Measurements from ENCODE around the gene NPAS3.

NPAS3 gene

DNA sequence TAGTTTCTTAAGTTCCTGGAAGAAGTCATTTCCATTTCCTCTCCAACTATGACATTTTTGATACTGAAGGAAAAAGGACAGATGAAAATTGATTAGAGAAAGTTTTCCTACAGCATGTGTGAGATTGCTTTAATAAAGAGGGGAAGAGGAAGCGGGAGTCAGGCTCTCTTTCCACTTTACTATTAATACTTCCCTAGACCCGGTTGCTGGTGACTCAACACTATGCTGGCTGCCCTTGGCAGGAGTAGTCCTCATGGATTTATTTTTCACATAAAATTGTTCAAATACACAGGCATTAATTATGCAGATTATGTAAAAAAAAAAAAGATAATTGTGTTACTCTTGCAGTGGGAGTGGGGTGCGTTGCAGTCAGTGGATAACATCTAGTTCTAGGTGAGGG lies 718.8 kb downstream of the NPAS3 start:
- no peak for FAIRE-seq

DNA sequence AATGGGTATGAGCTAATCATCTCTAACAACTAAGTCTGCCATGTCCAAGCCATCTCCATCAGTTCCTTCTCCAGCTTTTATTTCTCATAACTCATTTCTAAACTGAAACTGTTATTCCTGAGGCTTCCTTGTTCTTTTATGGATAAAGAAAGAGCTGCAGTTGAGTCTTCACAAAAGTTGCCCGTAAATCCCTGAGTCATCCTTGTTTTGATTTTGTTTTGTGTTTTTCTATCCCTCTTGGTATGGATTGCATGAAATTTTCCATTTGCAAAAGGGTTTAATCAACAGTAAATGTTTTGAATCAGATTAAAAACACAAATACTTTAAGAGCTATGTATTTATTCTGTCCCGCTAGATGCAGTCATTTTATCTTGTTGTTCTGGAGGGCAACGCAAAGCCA lies 721.6 kb downstream of the NPAS3 start:
- no peak for FAIRE-seq

DNA sequence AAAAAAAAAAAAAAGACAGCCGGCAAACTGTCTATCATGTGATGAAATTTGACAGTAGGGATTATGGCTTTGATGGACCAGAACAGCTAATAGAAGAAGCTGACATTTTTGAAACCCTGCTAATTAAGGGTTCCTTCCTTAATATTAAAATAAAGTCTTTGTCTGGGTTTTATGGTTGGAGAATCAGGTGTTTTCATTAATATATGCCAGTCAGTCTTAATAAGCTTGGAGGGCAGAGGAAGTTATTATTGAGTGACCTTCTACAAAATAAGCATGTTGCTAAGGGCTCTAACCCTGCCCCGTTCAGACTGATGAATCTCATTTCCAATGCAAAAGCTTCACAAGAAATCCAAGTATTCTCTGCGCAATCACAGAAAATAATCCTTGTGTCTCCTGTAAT lies 722.4 kb downstream of the NPAS3 start:
- no peak for FAIRE-seq

DNA sequence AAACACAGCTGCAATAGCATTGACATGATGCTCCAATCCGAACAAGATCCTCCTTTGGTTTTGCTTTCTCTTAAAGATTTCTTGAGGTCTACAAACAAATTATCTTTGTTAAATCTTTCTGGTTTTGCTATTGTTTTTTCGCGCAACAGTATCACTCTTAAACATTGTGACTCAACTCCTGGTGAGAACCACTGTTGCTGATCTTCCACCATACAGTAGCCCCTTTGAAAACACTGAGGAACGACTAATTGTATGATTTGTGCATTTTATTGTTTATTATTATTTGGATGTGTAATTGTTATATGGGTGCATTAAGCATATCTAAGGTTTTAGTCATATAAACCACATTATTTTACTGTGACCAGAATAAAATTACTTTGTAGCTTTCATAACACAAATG lies 729.4 kb downstream of the NPAS3 start:
- no peak for FAIRE-seq

DNA sequence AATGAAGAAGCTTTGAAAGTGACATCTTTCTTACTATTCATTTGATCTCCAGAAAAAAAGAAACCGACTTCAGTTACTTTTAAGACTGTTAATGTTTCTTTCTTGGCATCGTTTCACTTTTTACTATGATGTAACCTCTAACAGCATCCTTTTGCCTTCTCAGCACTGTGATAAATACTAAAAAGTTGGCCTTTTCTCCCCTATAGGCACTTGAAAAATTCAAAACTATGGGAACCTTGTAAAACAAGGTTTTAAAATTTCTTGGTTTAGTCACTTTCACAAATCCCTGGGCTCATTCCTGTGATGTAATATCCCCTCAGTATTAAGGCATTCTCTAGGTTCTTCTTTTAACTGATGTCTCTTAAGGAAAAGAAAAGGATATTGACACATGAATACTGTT lies 730.4 kb downstream of the NPAS3 start:
- no peak for FAIRE-seq

DNA sequence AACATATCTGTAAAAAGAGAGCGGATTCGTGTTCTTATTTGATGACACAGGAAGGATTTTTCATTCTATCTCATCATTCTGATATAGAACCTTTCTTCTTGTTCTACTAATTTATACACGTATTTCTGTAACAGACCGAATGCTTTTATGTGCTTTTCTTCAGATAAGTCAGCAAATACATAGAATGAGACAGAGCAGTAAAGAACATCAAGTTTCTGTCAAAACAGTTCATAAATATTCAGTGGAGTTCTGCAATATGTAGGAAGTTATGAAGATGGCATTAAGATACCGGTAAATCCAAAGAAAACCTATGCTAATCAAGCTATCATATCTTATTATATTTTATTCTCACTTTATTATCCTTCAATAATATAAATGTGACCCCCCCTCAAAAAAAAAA lies 731.6 kb downstream of the NPAS3 start:
- no peak for FAIRE-seq

DNA sequence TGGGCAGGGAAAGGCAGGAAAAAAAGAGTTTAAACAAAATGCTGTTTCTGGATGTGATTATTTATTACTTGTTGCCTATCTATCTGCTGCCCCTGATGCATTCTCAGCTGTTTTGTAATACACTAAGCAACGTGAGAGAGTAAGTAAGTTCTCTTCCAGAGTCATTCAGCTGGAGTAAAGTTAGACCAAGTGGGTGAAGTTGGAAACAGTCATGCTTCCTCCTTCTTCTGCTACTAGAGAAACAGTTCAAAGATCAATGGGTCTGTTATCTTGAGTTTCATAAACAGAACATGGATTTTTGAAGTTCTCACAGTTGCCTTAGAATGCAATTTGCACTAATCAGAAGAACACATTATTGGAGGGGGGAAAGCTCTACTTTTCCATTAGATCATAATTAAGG lies 732.9 kb downstream of the NPAS3 start:
- FAIRE-seq = no peak

DNA sequence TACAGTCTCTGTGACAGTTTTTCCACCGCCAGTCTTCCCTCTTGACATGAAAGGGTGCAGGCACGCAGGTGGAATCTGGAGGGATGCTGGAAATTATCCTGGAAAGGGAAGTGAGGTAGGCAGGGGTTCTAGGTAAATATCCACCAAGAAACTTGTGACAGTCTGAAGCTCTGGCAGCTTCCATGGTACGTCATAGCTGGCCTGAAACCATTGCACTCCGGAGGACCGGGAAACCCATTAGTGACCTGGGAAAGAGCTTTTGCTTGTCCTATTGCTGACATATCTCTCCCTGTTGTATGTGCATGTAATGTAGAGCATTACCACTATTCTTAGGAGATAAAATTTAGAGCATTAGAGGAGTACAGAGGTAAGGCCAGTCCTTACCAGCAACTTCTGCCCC lies 736.2 kb downstream of the NPAS3 start:
- FAIRE-seq = no peak

DNA sequence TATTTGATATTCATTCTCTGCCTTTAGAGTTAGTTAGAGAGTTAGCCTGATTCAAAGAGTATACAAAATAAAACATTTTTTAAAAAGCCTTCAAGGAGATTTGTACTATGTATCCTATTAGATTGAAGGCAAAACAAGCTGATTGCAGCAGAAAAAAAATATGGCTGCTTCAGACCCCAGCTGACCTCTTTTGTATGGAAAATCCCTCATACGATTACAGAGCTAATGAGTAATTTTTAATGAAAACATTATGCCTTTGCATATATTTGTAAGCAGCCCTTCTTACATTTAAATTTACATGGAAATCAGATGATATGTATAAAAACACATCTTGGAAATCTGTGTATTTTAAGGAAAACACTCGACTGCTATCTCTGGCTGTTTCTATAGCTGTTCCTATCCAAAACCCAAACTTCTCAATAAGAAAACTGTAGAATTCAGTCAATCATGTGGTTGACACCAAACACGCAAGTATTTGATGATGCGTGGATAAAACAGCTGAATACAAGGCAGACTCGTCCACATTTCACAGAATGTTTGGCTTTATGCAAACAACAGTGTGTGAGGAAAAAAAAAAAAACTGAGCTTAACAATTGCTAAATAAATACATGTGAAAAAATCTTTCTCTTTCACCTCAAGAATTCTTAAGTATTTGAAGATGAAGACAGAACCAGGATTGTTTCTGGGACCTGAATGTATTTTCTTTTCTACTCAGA lies 736.9 kb downstream of the NPAS3 start:
- FAIRE-seq = no peak

DNA sequence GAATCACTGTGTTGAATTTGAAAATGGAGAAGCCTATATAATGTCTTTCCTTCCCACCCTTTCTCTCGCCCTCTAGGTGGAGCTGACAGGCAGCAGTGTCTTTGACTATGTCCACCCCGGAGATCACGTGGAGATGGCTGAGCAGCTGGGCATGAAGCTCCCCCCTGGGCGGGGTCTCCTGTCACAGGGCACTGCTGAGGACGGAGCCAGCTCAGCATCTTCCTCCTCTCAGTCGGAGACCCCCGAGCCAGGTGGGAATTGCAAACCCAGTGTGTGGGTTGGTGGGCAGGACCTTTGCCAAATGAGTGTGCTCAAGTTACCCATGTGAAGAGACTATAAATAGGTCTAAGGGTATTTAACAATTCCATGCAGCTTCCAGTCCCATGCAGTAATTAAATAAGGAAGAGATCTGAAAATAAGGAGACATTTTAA lies 737.5 kb downstream of the NPAS3 start:
- FAIRE-seq = no peak

DNA sequence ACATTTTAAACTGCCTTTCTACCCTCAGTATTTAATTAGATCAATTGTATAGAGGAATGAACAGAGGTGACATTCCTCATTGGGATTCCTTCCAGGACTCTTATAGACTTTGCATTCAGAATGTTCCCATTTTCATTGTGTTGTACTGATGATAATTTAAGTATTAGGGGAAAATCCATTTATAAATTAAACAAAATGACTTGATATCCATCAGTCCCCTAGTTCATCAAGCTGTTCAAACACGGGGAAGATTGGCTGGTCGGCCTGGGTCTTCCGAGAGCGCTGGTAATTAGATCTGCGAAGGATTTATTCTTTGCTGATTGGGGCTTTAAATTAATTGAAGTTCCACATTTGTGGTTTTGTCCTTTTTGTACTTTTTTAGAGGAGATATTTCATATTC lies 738.2 kb downstream of the NPAS3 start:
- FAIRE-seq = no peak

DNA sequence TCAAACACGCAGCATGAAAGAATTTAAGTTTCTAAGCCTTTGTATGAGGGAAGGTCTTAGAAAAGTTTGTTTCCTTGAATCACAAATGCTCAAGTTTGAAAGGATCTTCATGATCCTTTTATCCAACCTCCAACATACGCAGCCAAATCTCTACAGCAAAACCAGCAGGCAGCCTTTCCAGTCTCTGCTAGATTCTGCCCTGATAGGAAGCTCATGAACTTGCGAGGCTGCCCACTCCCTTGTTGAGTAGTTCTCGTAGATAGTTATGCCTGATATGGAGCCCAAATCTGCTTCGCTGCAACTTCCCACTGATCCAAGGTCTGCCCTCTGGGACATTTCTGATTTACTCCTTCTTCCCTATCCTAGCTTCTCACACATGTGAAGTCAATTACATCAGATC lies 739.3 kb downstream of the NPAS3 start:
- no peak for FAIRE-seq

DNA sequence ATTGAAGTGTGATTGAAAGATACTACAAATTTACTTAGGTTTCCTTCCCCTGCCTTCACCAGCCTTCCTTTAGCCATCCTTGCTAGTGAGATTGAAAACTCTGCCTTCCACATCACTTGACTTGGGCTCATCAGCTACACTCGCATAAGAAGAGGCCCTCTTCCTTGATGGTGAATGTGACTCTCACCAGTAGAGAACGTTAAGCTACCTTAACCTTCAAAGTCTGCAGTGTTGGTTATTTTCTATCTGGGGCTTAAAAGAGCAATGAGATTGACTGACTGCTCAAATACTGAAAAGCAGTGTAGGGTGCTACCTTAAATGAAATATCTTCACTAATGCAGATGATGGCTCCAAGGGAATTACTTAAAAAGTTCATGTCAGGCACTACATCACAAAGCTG lies 740.3 kb downstream of the NPAS3 start:
- no peak for FAIRE-seq

DNA sequence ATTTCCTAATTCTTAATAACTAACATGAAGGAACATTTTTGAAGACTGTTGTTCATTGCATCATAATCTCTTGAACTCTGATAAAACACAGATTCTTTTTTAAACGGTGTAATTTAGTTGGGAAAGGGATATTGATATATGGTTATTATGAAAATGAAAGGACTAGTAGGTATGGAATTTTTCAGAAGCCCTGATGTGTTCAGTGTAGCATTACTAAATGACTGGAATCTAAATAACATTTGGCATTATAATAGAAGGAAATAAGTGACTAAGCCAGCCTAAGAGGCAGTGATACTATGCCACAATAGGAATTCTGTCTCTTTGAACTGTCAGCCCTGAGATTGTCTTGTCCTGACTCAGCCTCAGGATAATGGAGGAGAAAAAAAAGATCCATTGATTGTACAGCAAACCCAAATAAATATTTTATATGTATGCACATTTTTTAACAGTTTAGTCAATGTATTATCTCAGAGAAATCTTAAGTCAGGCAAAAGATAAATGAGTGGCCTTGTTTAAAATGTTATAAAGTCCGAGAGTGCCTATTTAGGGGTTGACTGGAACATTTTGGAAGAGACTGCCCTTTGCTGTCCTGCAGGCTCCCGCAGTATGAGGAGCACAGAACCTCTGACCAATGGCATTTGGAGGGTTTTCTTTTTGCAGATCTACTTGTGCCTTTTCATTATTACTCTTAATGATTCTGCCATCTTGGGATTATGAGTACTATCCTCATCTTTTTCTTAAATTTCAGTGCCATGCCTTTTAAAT lies 741.0 kb downstream of the NPAS3 start:
- no peak for FAIRE-seq

DNA sequence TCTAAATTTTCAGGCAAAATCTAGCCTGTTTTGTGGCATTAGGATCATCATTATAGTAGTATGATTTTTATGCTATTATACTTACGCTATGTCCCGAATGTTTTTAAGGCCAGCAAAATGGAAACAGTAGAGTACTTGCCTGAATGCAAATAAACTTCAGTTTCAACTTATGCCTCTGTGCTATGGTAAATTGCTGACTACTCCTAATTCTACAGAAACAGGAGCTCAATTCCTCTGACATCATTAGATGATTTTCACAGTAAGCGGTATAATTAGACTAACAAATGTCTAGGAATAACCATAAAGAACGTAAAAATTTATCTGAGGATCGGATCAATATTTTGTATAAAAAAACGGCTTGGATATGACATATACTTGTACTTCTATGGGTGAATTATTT lies 742.2 kb downstream of the NPAS3 start:
- no peak for FAIRE-seq

DNA sequence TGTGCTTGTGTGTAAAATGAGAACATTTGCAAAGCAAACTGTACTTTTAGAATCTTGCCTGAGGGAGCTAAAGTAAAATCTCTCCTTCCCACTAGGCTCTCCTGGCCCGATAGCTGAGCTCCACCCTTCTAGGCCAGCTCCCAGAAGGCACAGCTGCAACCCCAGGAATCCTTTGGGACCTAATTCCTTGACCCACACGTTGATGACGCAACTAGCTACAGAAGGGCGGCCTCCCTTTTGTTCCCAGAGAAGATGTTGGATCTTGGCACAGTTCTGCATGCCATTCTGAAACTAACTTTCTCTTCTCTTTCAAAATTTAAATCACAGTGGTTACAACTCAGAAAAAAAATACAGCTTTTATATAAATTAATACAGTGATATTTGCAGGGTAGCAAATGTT lies 744.1 kb downstream of the NPAS3 start:
- FAIRE-seq = no peak

DNA sequence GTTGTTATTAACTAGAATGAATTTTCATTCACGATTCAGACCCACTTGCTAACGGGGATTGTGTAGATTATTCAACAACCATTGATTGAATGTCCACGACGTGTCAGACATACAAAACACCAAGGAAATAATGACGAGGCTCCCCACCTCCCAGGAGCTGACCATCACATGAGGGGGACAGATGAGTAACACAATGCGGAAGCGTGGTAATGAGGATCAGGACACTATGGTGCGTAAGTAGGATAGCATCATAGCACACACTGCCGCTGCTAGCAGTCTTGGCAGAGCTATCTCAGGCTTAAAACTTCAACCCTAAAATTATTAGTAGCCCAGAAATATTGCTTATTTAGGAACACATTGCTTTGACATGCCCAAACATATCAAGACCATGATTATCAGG lies 746.3 kb downstream of the NPAS3 start:
- no peak for FAIRE-seq

DNA sequence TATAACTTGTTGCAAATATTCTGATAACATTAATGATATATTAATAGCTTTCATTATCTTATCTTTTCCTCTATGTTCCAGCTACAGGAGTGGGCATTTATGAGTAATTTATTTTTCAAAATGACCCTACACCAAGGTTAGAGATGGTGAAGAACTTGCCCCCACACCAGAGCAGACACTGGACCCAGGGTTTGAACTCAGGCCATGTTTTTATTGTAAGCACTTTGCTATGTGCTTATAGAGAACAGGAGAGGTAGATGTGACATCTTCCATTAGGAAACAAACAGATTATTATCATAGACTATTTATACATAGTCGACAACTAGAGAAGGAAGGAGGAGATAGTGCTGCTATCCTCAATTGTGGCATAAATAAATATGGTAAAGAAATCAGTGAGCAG lies 747.0 kb downstream of the NPAS3 start:
- FAIRE-seq = no peak

DNA sequence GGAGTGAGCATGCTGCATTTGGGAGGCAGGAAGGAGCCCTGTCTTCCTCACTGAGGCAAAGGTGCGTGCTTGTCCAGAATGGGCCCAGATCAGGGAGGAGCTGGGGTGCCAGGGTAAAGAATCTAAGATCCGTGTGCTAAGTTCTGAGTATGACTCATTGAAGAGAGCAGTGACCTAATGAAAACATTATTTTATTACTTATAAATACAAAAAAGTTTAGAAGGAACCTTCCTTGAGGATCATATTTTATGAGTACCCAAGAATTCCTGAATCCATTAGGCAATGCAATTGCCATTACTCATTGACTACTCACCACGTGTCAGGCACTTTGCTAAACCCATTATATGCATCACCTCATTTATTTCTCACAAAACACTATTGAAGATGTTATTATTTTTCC lies 747.5 kb downstream of the NPAS3 start:
- FAIRE-seq = no peak

DNA sequence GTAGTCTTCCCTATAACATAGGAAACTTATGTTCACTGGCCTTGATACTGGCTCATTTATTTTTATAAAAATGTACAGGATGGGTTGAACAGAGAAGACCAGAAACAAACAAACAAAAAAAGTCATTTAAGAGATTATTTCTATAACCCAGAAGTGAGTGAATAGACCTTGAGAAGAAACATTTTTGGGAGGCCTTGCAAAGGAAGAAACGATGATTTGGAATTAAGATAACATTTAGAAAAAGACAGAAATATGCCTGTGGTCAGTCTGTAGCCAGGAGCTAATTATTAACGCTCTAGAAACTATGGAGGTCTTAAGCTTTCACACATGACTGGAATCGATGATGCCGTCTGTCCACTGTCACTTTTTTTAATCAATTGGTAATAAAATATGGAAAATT lies 748.2 kb downstream of the NPAS3 start:
- FAIRE-seq = no peak

DNA sequence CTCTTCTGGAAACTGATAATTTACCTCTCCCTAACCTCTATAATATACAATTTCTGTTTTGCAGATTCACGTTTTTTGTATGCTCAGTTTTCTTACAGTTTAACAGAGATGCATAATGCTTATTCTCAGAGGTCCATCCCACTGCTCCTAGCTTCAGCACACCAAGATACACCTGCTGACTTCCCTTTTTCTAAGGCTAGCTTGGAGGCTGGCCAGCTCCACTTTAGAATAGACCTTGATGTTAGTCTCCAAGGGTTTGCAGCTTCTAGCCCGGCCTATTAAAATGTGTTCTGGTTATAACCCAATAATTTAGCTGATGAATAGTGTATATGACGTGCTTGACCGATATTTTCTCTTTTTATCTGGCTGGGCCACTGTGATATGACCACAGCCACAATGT lies 751.0 kb downstream of the NPAS3 start:
- FAIRE-seq = no peak

DNA sequence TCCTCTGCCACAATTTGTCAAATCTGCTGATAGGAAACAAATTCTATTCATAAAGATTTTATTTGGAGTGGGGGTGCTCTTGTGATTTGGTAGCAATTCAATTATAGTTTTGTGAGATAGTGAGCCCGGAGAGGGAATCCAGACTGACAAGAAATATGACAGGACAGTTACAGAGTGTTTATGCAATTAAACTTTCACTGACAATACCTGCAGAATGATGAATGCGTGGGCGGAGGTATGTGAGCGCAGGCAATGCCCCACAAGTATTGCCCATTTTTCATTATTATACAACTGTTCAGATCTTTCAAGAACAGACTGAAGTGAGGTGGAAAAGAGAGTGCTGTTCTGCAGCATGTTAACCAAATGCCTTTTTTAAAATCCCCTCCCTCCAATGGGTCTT lies 753.2 kb downstream of the NPAS3 start:
- FAIRE-seq = no peak

DNA sequence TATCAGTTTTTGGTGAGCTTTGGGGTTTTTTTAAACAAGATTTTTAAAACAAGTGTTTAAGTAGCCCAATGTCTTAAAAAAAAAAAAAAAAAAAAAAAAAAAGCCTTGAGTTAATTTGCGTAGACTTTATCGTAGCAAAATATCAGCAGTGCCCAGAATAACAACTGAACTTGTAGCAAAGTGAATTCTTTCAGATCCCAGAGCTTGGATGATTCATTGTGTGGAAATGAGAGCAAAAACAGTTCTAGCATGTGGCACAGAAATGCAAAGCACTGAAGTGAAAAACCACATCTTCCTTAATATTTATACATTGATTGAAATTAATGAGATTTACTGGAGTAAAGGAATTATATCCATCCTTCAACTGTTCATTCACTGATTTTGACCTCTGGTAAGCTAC lies 754.1 kb downstream of the NPAS3 start:
- no peak for FAIRE-seq

DNA sequence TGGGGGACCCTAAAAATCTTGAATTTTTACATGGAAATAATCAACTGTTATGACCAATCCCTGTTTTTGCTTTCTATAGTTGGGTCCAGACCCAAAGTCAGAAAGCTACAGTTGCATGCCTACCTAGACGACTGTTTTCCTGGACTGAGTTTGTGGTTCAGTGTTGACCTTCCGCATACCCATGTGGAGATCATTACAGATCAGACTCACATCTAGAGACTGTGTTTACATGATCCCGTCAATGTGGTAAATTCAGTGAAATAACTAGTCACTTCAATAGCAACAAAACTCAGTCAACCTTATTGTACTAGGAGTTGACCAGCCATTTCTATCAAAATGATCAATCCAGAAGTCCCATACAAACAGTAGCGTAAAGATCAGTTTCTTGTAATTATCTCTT lies 754.6 kb downstream of the NPAS3 start:
- FAIRE-seq = no peak

DNA sequence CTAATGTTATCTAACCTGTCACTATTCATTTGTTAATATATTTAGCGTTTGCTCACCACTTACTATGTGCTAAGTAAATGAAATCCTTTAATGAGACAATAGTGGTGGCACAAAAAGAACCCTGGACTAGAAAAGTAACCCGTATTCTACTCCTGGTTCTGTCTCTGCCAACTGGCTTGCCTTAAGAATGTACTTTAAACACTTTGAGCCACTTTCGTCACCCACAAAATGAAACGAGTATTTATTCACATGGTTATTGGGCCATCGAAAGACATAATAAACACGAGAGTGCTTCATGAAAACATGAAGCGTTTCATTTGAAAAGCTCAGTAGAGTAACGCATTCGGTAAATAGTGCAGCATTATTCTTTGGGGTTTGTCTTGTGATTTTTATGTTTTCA lies 757.5 kb downstream of the NPAS3 start:
- no peak for FAIRE-seq

Measured in A204.1 (cell line).